Urinary bladder (tissue), 4 donors: ENCODE results near the gene AFDN. TPM values are rescaled to one million over a fixed set of nuclear protein-coding genes. Genes with fewer than 3 reads are reported as not detected.
"Not testable (repeated sequence)": the region's sequence is repeated elsewhere in the genome, so short reads cannot be mapped to it uniquely, and the experiment has no call there.

Experiments used
- DNase-seq: peaks from one replicate; pipeline ENCODE4 v3.0.0-alpha.2; 2015; ENCODE audit errors: extremely low spot score
- H3K27ac ChIP-seq: one replicate; pipeline ENCODE4 v1.5.1; 2013; ENCODE audit warnings: low read depth, mild to moderate bottlenecking, moderate library complexity
- H3K36me3 ChIP-seq: one replicate; pipeline ENCODE4 v1.6.1; 2013; ENCODE audit warnings: mild to moderate bottlenecking, moderate library complexity; ENCODE audit not compliant: insufficient read depth
- H3K4me1 ChIP-seq: one replicate; pipeline ENCODE4 v1.6.1; 2013; ENCODE audit warnings: mild to moderate bottlenecking, moderate library complexity; ENCODE audit not compliant: insufficient read depth
- H3K4me3 ChIP-seq: one replicate; pipeline ENCODE4 v1.5.1; 2013; ENCODE audit warnings: low read depth, low read length
- WGBS: extraction: QIAGEN DNeasy Blood & Tissue Kit; methylation state at CpG from one replicate; pipeline ENCODE4 v1.1.7; 2013; 5-methylcytosine and 5-hydroxymethylcytosine counted together
- polyA plus RNA-seq: library from polyadenylated mRNA; stranded (reverse); fragments of 200-250 nt; gene quantifications from one replicate; pipeline ENCODE4 v1.2.3, GENCODE V29; 2013
- total RNA-seq: library from RNA; depleted of rRNA; stranded (reverse); fragments of >200 nt; gene quantifications from one replicate; pipeline ENCODE4 v1.2.3, GENCODE V29; 2014
- donor health status: healthy with polysubstance abuse.
- donor health status: healthy.

The AFDN gene
- total and polyA plus RNA-seq, 2 donors = 29.6 to 177 TPM

GRCh38 chr6:167996424-167997199 lies 169.9 kb downstream of the AFDN start:
- Histone ChIP-seq H3K36me3 (no peaks in the 10 kb centered on the region), H3K4me3 (no peak overlapping the region), H3K4me1 (no peaks in the 10 kb centered on the region), H3K27ac (no peak overlapping the region)
- whole genome bisulfite sequencing = 65% methylated on average over 42 of the region's 43 CpGs
- DNase-seq = no peak

- Histone ChIP-seq H3K36me3 (no peaks in the 10 kb centered on the region), H3K27ac (no peak within 1 kb of the TSS), H3K4me3 (no peak within 1 kb of the TSS), H3K4me1 (no peaks in the 10 kb centered on the region)
- WGBS = 77% methylated on average over 9 of the region's 9 CpGs
- DNase-seq = no peak
Measured at GRCh38 chr6:167997642-167998041, 170.9 kb downstream of the AFDN start, which contains the start of gene KIF25. Gene KIF25, plus strand, starts transcription at chr6:167997671. Its CDS starts 31,915 bp downstream, at chr6:168029586.

- no peaks in the 10 kb centered on the region for H3K36me3 ChIP-seq
- H3K4me3 ChIP-seq = no peak overlapping the region
- 52% methylated on average over 5 of the region's 5 CpGs for WGBS
- no peak overlapping the region for H3K27ac ChIP-seq
- no peak for DNase-seq
- no peaks in the 10 kb centered on the region for H3K4me1 ChIP-seq
Measured at GRCh38 chr6:167998215-167998614, 171.5 kb downstream of the AFDN start.

- no peak overlapping the region for H3K27ac ChIP-seq
- 94% methylated on average over 13 of the region's 13 CpGs for WGBS
Measured at GRCh38 chr6:168000198-168001028, 173.7 kb downstream of the AFDN start.

GRCh38 chr6:168001029-168001332 lies 174.3 kb downstream of the AFDN start:
- Histone ChIP-seq H3K36me3 (no peaks in the 10 kb centered on the region), H3K4me3 (no peak overlapping the region), H3K27ac (no peak overlapping the region), H3K4me1 (no peaks in the 10 kb centered on the region)
- no peak for DNase-seq
- WGBS = 84% methylated on average over 10 of the region's 10 CpGs

More at GRCh38 chr6:168000198-168001028, 173.7 kb downstream of the AFDN start:
- H3K4me1 ChIP-seq = no peaks in the 10 kb centered on the region
- no peak overlapping the region for H3K4me3 ChIP-seq
- DNase-seq = no peak
- no peaks in the 10 kb centered on the region for H3K36me3 ChIP-seq

- H3K4me1 ChIP-seq, H3K27ac ChIP-seq, H3K4me3 ChIP-seq, H3K36me3 ChIP-seq, DNase-seq: not testable (repeated sequence)
- 87% methylated on average over 18 of the region's 21 CpGs for WGBS
Measured at GRCh38 chr6:168001514-168001913, 174.8 kb downstream of the AFDN start.

GRCh38 chr6:168002804-168003203 lies 176.1 kb downstream of the AFDN start:
- no peaks in the 10 kb centered on the region for H3K36me3 ChIP-seq
- H3K4me3 ChIP-seq = no peak overlapping the region
- 86% methylated on average over 6 of the region's 6 CpGs for WGBS
- H3K4me1 ChIP-seq = no peaks in the 10 kb centered on the region
- H3K27ac ChIP-seq = no peak overlapping the region
- DNase-seq = no peak

GRCh38 chr6:168004023-168004422 lies 177.3 kb downstream of the AFDN start:
- no peak overlapping the region for H3K27ac ChIP-seq

GRCh38 chr6:168004945-168005344 lies 178.2 kb downstream of the AFDN start:
- DNase-seq = no peak
- WGBS = 96% methylated on average over 11 of the region's 11 CpGs
- no peaks in the 10 kb centered on the region for H3K4me1 ChIP-seq
- H3K27ac ChIP-seq = no peak overlapping the region
- H3K4me3 ChIP-seq = no peak overlapping the region
- no peaks in the 10 kb centered on the region for H3K36me3 ChIP-seq

More at GRCh38 chr6:168004023-168004422, 177.3 kb downstream of the AFDN start:
- WGBS = 80% methylated on average over 7 of the region's 7 CpGs
- DNase-seq = no peak
- no peak overlapping the region for H3K4me3 ChIP-seq
- no peaks in the 10 kb centered on the region for H3K36me3 ChIP-seq
- no peaks in the 10 kb centered on the region for H3K4me1 ChIP-seq

- no peak overlapping the region for H3K27ac ChIP-seq
- WGBS = 95% methylated on average over 6 of the region's 6 CpGs
- DNase-seq = no peak
Measured at GRCh38 chr6:168005796-168006195, 179.1 kb downstream of the AFDN start.

GRCh38 chr6:168007592-168008338 lies 181.1 kb downstream of the AFDN start:
- WGBS = 30% methylated on average over 3 of the region's 3 CpGs
- Histone ChIP-seq H3K36me3 (no peaks in the 10 kb centered on the region), H3K27ac (no peak overlapping the region), H3K4me3 (no peak overlapping the region), H3K4me1 (no peaks in the 10 kb centered on the region)
- no peak for DNase-seq

More at GRCh38 chr6:168005796-168006195, 179.1 kb downstream of the AFDN start:
- Histone ChIP-seq H3K4me3 (no peak overlapping the region), H3K36me3 (no peaks in the 10 kb centered on the region), H3K4me1 (no peaks in the 10 kb centered on the region)

GRCh38 chr6:168009331-168009730 lies 182.6 kb downstream of the AFDN start:
- Histone ChIP-seq H3K36me3 (no peaks in the 10 kb centered on the region), H3K4me1 (no peaks in the 10 kb centered on the region), H3K27ac (no peak overlapping the region), H3K4me3 (no peak overlapping the region)
- WGBS = 91% methylated on average over 3 of the region's 3 CpGs
- DNase-seq = no peak

GRCh38 chr6:168011291-168011690 lies 184.6 kb downstream of the AFDN start:
- no peak overlapping the region for H3K27ac ChIP-seq
- no peaks in the 10 kb centered on the region for H3K36me3 ChIP-seq
- no peak for DNase-seq
- 93% methylated on average over 1 of the region's 1 CpG for WGBS
- no peak overlapping the region for H3K4me3 ChIP-seq
- no peaks in the 10 kb centered on the region for H3K4me1 ChIP-seq
